Colonic mucosa (tissue), 4 donors: ENCODE results near the gene PTK7. TPM values are rescaled to one million over a fixed set of nuclear protein-coding genes. Genes with fewer than 3 reads are reported as not detected.
"Not testable (repeated sequence)": the region's sequence is repeated elsewhere in the genome, so short reads cannot be mapped to it uniquely, and the experiment has no call there.

Experiments
- DNase-seq: peaks from one replicate; pipeline ENCODE4 v3.0.0-alpha.2; 2020
- H3K27ac ChIP-seq: fragments of 200-600 bp; one replicate; pipeline ENCODE4 v1.8.0; 2021
- H3K27me3 ChIP-seq: fragments of 200-600 bp; one replicate; pipeline ENCODE4 v1.8.0; 2021
- H3K36me3 ChIP-seq: fragments of 200-600 bp; one replicate; pipeline ENCODE4 v1.8.0; 2021
- H3K4me1 ChIP-seq: fragments of 200-600 bp; one replicate; pipeline ENCODE4 v1.8.0; 2021; ENCODE audit warnings: mild to moderate bottlenecking
- H3K4me3 ChIP-seq: fragments of 200-600 bp; one replicate; pipeline ENCODE4 v1.8.0; 2021
- H3K9ac ChIP-seq, 2 donors: one replicate each; pipeline ENCODE4 v1.7.0; 2013; ENCODE audit warnings: control low read depth in 2 of 2, low read depth in 2 of 2, low read length in 2 of 2
- H3K9me3 ChIP-seq: fragments of 200-600 bp; one replicate; pipeline ENCODE4 v1.8.0; 2021
- intact Hi-C: fragments of 100-400 bp; cut with DNase I; formaldehyde crosslinking; loops from one replicate; pipeline ENCODE4 v1.14.1; 2022
- total RNA-seq, 2 donors: library from RNA; stranded (reverse); fragmentation: NEBNext Ultra II Directional in 1 of 2; extraction: Animal tissue kit (Norgen Biotek cat#: 25700) in 1 of 2; gene quantifications; one replicate each; pipeline ENCODE4 v1.2.1, GENCODE V29; 2021
- TF ChIP-seq, protein P1 (sequence below): fragments of 200-600 bp; IDR thresholded peaks from one replicate; pipeline ENCODE4 v1.8.0; 2022; ENCODE audit warnings: antibody characterized with exemption, mild to moderate bottlenecking
- donor health status: healthy.
- donor health status: DM: no; HTN: no; CAD: no.
- donor health status: DM: no; HTN: no; CAD: no.

The PTK7 gene
- total RNA-seq, 2 donors from 2014 or later, result 15.1 to 15.9 TPM

DNA sequence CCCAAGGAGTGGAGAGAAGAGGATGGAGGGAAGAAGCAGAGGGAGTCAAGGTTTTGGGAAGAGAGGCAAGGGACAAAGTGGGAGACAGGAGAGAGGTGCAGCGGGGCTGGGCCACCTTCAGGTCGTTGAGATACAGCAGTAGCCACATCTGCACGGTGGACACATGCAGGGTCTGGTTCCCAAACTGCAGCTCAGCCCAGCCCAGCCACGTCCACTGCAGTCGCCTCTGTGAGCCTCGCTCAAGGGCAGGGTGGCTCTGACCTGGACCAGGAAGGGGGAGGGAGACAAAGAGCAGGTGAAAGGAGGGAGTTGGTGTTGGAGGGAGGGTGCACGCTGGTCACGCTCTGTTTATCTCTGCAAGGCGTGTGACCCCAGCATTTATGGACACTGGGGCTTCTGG lies 37.4 kb upstream of the PTK7 start:
- no peak for DNase-seq
- no peak overlapping the region for H3K4me3 ChIP-seq
- no peaks in the 10 kb centered on the region for H3K36me3 ChIP-seq
- H3K9ac ChIP-seq, result no peak overlapping the region
- no peak overlapping the region for H3K27ac ChIP-seq
- H3K4me1 ChIP-seq, result no peaks in the 10 kb centered on the region
- intact Hi-C loops, result no loop called here
- TF ChIP-seq, protein P1, sequence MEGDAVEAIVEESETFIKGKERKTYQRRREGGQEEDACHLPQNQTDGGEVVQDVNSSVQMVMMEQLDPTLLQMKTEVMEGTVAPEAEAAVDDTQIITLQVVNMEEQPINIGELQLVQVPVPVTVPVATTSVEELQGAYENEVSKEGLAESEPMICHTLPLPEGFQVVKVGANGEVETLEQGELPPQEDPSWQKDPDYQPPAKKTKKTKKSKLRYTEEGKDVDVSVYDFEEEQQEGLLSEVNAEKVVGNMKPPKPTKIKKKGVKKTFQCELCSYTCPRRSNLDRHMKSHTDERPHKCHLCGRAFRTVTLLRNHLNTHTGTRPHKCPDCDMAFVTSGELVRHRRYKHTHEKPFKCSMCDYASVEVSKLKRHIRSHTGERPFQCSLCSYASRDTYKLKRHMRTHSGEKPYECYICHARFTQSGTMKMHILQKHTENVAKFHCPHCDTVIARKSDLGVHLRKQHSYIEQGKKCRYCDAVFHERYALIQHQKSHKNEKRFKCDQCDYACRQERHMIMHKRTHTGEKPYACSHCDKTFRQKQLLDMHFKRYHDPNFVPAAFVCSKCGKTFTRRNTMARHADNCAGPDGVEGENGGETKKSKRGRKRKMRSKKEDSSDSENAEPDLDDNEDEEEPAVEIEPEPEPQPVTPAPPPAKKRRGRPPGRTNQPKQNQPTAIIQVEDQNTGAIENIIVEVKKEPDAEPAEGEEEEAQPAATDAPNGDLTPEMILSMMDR, result no peak
- no peaks in the 10 kb centered on the region for H3K27me3 ChIP-seq
- no peaks in the 10 kb centered on the region for H3K9me3 ChIP-seq

DNA sequence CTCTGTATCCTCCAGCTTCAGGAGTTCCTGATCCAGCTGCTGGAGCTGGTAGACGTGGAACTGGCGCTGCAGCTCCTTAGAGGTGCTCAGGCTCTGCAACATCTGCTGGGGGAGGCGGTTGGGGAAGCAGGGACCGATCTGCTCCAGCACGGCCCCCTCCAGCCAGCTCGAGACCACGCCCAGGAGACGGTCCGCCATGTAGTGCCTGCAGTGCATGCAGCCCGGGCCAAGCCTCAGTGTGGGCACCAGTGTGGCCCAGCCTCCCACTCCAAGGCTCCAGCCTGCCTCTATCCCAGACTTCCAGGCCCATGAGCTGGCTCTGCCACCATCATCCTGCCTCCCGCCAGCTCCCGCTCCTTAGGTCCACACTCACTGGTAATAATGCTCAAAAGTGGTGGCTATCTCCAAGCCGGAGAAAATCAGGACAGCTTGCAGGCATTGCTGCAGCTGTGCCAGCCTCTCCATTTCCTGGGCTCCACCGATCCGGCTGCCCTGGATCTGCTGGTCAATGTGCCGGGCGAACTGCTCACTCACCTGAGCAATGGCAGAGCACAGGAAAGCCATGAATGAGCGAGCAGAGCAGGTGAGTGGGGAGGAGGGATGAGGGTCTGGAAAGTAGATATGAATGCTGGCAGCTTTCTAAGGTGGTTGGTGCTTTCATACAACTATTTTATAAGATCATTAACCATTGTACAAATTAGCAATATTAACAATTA lies 35.4 kb upstream of the PTK7 start:
- Histone ChIP-seq H3K4me1 (no peaks in the 10 kb centered on the region), H3K27me3 (no peaks in the 10 kb centered on the region), H3K27ac (no peak overlapping the region), H3K36me3 (no peaks in the 10 kb centered on the region), H3K4me3 (no peak overlapping the region), H3K9me3 (no peaks in the 10 kb centered on the region), H3K9ac (no peak overlapping the region)
- no peak for DNase-seq
- intact Hi-C loops, result no loop called here
- TF ChIP-seq, protein P1, result no peak

DNA sequence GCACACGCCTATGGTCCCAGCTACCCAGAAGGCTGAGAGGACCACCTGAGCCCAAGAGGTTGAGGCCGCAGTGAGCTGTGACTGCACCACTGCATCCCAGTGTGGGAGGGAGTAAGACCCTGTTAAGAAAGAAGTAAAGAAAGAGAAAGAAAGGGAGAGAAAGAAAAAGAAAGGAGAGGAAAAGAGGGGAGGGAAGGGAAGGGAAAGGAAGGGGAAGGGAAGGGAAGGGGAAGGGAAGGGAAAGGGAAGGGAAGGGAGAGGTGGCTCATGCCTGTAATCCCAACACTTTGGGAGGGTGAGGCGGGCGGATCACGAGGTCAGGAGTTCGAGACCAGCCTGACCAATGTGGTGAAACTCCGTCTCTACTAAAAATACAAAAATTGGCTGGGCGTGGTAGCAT lies 34.6 kb upstream of the PTK7 start:
- H3K9me3 ChIP-seq, H3K9ac ChIP-seq, H3K4me1 ChIP-seq, H3K36me3 ChIP-seq, H3K27ac ChIP-seq, intact Hi-C loops, DNase-seq, H3K4me3 ChIP-seq, H3K27me3 ChIP-seq: not testable (repeated sequence)

DNA sequence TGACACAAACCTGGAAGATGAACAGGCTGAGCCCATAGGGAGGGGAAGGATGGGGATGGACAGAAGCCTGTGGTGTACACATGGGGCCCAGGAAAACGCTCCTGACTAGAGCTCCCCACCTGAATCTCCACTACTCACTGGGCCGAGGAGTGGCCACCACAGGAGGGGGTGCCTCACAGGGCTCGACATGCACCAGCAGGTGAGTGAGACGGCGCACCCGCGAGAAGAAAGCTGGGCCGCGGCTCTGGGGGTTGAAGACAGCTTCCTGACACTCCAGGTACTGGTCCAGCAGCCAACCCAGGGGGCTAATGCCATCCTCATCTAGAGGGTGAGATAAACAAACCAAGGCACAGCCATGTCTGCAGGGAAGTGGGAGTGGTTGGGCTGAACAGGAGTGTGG lies 32.8 kb upstream of the PTK7 start:
- intact Hi-C loops, result no loop called here
- Histone ChIP-seq H3K9ac (no peak overlapping the region), H3K4me3 (no peak overlapping the region), H3K9me3 (no peaks in the 10 kb centered on the region), H3K27ac (no peak overlapping the region), H3K4me1 (no peaks in the 10 kb centered on the region), H3K27me3 (no peaks in the 10 kb centered on the region), H3K36me3 (no peaks in the 10 kb centered on the region)
- DNase-seq, result no peak
- TF ChIP-seq, protein P1, result no peak

DNA sequence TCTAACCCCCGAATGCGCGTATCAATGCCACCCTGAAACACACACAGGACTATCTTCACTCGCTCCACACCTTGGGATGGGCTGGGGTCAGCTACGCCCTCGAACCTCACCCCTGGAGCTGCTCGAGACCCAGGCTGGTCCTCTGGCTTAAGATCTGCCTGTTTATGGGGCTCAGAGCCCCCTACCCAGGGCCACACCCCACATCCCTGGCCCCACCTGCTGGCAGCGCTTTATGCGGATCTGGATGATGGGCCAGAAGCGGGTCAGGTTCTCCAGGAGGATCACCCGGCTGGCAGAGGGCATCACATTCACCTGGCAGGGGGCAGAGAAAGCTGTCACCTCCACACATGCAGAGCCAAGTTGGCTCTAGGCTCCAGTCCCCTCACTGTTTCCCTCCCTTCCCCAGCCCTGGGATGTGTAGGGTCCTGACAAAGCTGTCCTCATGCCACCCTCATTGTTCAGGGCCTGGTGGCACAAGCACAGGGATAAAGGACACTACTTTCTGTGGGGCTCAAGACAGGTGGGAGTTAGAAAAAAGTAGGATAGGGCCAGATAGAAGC lies 30.7 kb upstream of the PTK7 start:
- no peaks in the 10 kb centered on the region for H3K9me3 ChIP-seq
- H3K27me3 ChIP-seq, result no peaks in the 10 kb centered on the region
- H3K4me1 ChIP-seq, result no peaks in the 10 kb centered on the region
- no peak overlapping the region for H3K4me3 ChIP-seq
- no peaks in the 10 kb centered on the region for H3K36me3 ChIP-seq
- no peak overlapping the region for H3K9ac ChIP-seq
- DNase-seq, result no peak
- intact Hi-C loops, result no loop called here
- TF ChIP-seq, protein P1, result no peak
- H3K27ac ChIP-seq, result no peak overlapping the region

GRCh38 chr6:43047998-43048397 lies 28.1 kb upstream of the PTK7 start:
- no peaks in the 10 kb centered on the region for H3K9me3 ChIP-seq
- TF ChIP-seq, protein P1, result no peak
- H3K36me3 ChIP-seq, result no peaks in the 10 kb centered on the region
- DNase-seq, result no peak
- H3K4me3 ChIP-seq, result no peak overlapping the region
- peaks cover 7% of the 10 kb centered on the region for H3K4me1 ChIP-seq
- intact Hi-C loops, result no loop called here
- no peak overlapping the region for H3K27ac ChIP-seq
- no peak overlapping the region for H3K9ac ChIP-seq
- no peaks in the 10 kb centered on the region for H3K27me3 ChIP-seq
